GM12892 (cell line): ENCODE results near the gene WWC2.

Source experiments
- DNase-seq: peaks from one replicate; pipeline ENCODE4 v3.0.0; 2011; ENCODE audit not compliant: insufficient read length
- FAIRE-seq: peaks from 2 replicates; lab custom pipeline; 2011; peaks lifted over from hg19 to GRCh38; lab: Jason Lieb, UNC
- POLR2A ChIP-seq: IDR thresholded peaks from 2 replicates; pipeline ENCODE4 v1.6.1; 2011; ENCODE audit warnings: low read depth, low read length, control low read depth
- POLR2AphosphoS5 ChIP-seq: IDR thresholded peaks from 2 replicates; pipeline ENCODE4 v1.6.1; 2011; ENCODE audit warnings: low read depth, low read length, control low read depth
- TAF1 ChIP-seq: IDR thresholded peaks from 2 replicates; pipeline ENCODE4 v1.6.1; 2011; ENCODE audit warnings: low read depth, mild to moderate bottlenecking, control low read depth, low read length, borderline replicate concordance

WWC2 gene

GRCh38 chr4:183229397-183229796 is 130.3 kb downstream of the WWC2 start:
- FAIRE-seq (no peak), DNase-seq (no peak)
- no peak for TF ChIP-seq POLR2A
- no peak for TF ChIP-seq POLR2AphosphoS5
- no peak for TF ChIP-seq TAF1

- FAIRE-seq (no peak), DNase-seq (no peak)
- TF ChIP-seq POLR2AphosphoS5: no peak
Observed at GRCh38 chr4:183240581-183241321, 141.7 kb downstream of the WWC2 start.

- TF ChIP-seq TAF1 (no peak), POLR2A (no peak), POLR2AphosphoS5 (no peak)
- FAIRE-seq (no peak), DNase-seq (no peak)
Observed at GRCh38 chr4:183241322-183241640, 142.2 kb downstream of the WWC2 start.

GRCh38 chr4:183241721-183242151 is 142.7 kb downstream of the WWC2 start:
- DNase-seq: no peak
- TF ChIP-seq POLR2AphosphoS5 (no peak), TAF1 (no peak), POLR2A (no peak)
- no peak for FAIRE-seq

GRCh38 chr4:183242291-183242690 is 143.2 kb downstream of the WWC2 start:
- FAIRE-seq: no peak
- no peak for DNase-seq
- TF ChIP-seq POLR2AphosphoS5 (no peak), TAF1 (no peak), POLR2A (no peak)

GRCh38 chr4:183244019-183244418 is 145.0 kb downstream of the WWC2 start:
- TF ChIP-seq POLR2A: no peak
- DNase-seq (no peak), FAIRE-seq (no peak)

- FAIRE-seq (no peak), DNase-seq (no peak)
- TF ChIP-seq TAF1 (no peak), POLR2AphosphoS5 (no peak), POLR2A (no peak)
Observed at GRCh38 chr4:183244506-183244905, 145.4 kb downstream of the WWC2 start.

GRCh38 chr4:183248201-183248600 is 149.1 kb downstream of the WWC2 start:
- FAIRE-seq (no peak), DNase-seq (no peak)
- TF ChIP-seq TAF1: no peak
- no peak for TF ChIP-seq POLR2AphosphoS5
- no peak for TF ChIP-seq POLR2A

GRCh38 chr4:183249854-183250253 is 150.8 kb downstream of the WWC2 start:
- DNase-seq: no peak
- no peak for TF ChIP-seq POLR2AphosphoS5
- TF ChIP-seq TAF1: no peak
- TF ChIP-seq POLR2A: no peak
- no peak for FAIRE-seq

GRCh38 chr4:183250831-183251230 is 151.8 kb downstream of the WWC2 start:
- FAIRE-seq (no peak), DNase-seq (no peak)
- no peak for TF ChIP-seq POLR2A
- no peak for TF ChIP-seq POLR2AphosphoS5
- no peak for TF ChIP-seq TAF1

- DNase-seq (no peak), FAIRE-seq (no peak)
- no peak for TF ChIP-seq TAF1
- no peak for TF ChIP-seq POLR2AphosphoS5
- TF ChIP-seq POLR2A: no peak
Observed at GRCh38 chr4:183252959-183253358, 153.9 kb downstream of the WWC2 start.

GRCh38 chr4:183253451-183253850 is 154.4 kb downstream of the WWC2 start:
- DNase-seq (no peak), FAIRE-seq (no peak)
- TF ChIP-seq POLR2AphosphoS5 (no peak), TAF1 (no peak), POLR2A (no peak)

- TF ChIP-seq TAF1 (no peak), POLR2A (no peak), POLR2AphosphoS5 (no peak)
- no peak for FAIRE-seq
- no peak for DNase-seq
Observed at GRCh38 chr4:183254162-183254561, 155.1 kb downstream of the WWC2 start.

- TF ChIP-seq TAF1 (no peak), POLR2AphosphoS5 (no peak), POLR2A (no peak)
Observed at GRCh38 chr4:183255487-183255886, 156.4 kb downstream of the WWC2 start.

More at GRCh38 chr4:183255487-183255886, 156.4 kb downstream of the WWC2 start:
- FAIRE-seq (no peak), DNase-seq (no peak)
